Coronary artery (tissue), 2 donors: ENCODE measurements around the gene SOBP.

Experiments
- DNase-seq: peaks from one replicate; pipeline ENCODE4 v3.0.0-alpha.2; 2017; ENCODE audit warnings: low spot score
- H3K27ac ChIP-seq, 2 donors: fragments of 200-600 bp; sonication (generic); one replicate each; pipeline ENCODE4 v1.5.1; 2016 to 2019
- H3K4me3 ChIP-seq: fragments of 200-600 bp; sonication (generic); 2 replicates; pipeline ENCODE4 v1.5.1; 2016; ENCODE audit warnings: mild to moderate bottlenecking, moderate library complexity
- TF ChIP-seq, protein P1 (sequence below): fragments of 200-600 bp; sonication (generic); IDR thresholded peaks from one replicate; pipeline ENCODE4 v1.5.1; 2019; ENCODE audit warnings: antibody characterized with exemption

SOBP gene

DNA sequence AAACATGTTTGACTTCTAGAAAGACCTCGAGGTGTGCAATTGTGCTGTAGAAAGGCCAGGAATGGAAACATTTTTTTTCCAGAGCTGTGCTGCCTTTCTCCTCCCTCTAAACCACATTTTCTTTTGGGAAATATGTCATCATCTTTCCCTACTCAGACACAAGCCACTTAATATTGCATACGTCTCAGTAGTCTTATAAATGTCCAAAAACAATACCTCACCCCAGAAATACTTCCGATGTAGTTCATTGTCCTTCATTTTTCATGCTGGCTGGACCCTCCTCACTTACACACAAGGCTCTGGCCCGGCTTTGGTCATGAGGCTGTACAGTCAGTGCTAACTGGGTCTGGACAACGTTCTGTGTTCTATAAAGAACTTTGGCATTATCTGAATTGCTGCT is 207.8 kb downstream of the SOBP start:
- H3K4me3 ChIP-seq: no peak overlapping the region
- peak overlapping the region in 1 of 2 donors; percentile 50 for H3K27ac ChIP-seq
- no peak for DNase-seq
- TF ChIP-seq, protein P1, sequence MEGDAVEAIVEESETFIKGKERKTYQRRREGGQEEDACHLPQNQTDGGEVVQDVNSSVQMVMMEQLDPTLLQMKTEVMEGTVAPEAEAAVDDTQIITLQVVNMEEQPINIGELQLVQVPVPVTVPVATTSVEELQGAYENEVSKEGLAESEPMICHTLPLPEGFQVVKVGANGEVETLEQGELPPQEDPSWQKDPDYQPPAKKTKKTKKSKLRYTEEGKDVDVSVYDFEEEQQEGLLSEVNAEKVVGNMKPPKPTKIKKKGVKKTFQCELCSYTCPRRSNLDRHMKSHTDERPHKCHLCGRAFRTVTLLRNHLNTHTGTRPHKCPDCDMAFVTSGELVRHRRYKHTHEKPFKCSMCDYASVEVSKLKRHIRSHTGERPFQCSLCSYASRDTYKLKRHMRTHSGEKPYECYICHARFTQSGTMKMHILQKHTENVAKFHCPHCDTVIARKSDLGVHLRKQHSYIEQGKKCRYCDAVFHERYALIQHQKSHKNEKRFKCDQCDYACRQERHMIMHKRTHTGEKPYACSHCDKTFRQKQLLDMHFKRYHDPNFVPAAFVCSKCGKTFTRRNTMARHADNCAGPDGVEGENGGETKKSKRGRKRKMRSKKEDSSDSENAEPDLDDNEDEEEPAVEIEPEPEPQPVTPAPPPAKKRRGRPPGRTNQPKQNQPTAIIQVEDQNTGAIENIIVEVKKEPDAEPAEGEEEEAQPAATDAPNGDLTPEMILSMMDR: no peak

DNA sequence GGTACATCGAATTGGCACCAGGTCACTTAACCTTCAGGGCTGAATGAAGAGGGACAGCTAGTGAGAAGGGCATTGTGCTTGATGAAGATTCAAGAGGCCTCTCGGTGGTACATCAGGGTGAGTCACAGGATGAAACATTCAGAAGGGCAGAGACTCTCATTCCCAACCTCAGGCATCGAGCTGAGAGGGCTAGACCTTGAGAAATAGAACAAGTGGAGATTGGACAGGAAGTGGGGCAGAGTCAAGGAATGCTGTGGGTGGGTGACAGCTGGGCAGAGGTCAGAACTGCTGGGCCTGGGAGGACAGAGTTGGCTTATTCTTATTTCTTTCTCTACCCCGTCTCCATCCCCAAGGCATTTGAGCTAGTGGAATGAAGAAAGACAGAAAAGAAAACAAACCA is 208.2 kb downstream of the SOBP start:
- TF ChIP-seq, protein P1: no peak

DNA sequence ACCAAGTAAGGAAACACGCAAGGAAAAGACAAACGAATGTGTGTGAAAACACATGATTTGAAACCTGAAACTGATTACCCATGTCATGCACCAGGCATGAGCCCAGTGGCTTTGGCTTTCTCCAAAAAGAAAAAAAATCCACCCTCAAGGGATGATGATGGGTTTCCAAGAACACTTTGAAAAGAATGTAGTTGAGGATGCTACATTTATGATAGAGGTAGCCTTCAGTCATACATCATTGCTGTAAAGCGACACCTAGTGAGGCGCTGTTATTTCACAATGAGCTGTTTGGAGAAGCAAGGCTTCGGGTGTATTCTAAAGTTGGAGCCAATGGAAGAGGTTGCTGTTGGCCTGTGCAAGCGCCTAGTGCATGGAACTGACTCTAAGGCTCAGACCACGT is 209.3 kb downstream of the SOBP start:
- no peak for DNase-seq
- Histone ChIP-seq H3K27ac (no peak overlapping the region), H3K4me3 (no peak overlapping the region)
- TF ChIP-seq, protein P1: no peak

More for the DNA sequence above, 208.2 kb downstream of the SOBP start:
- Histone ChIP-seq H3K4me3 (no peak overlapping the region), H3K27ac (peak overlapping the region in 1 of 2 donors; percentile 50)
- no peak for DNase-seq

DNA sequence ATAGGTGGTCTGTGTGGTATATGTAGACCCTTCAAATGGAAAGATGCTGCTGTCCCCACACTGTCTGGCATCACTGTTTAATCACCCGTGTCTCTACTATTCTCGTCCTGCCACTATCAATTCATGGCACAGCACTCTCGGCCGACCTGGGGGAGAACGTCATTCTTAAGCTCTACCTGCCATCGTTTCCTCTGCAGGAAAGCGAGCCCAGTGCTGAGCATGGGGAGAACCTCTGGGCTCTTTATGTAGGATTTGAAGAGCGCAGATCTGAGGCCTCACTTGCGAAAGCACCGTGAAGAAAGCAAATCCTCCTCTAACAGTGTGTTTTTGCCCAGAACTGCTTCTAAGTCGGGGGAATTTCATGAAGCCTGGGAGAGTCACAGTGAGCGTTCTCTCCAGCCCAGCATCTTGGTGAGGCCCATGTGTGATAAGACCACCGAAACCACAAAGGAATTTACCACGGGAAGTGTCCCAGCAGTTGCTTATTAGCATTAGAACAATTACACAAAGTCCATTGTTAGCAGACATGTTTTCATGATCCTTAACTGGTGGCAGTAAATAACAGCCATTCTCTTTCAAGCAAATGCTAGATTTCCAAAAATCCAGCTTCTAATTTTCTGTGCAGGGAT is 209.9 kb downstream of the SOBP start:
- DNase-seq: no peak
- H3K27ac ChIP-seq: no peak overlapping the region
- H3K4me3 ChIP-seq: no peak overlapping the region
- TF ChIP-seq, protein P1: no peak

DNA sequence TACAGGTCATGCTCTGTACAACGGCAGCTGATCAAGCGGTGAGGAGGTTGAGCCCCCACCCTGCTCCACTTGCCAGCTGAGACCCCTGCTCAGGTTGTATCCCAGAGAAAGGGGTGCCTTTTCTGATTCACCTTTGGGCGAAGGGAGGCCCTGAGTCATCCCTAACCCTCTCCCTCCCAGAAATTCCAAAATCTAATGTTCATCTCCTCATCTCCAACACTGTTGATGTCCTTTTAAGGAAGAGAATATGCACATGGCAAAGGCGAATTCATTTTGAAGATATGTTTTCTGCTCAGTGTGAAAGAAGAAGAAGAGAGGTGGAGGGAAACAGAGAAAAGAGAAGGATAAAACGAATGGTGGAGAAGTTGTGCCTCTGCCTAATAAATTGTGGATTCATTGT is 213.7 kb downstream of the SOBP start:
- TF ChIP-seq, protein P1: no peak
- DNase-seq: no peak
- H3K27ac ChIP-seq: no peak overlapping the region

DNA sequence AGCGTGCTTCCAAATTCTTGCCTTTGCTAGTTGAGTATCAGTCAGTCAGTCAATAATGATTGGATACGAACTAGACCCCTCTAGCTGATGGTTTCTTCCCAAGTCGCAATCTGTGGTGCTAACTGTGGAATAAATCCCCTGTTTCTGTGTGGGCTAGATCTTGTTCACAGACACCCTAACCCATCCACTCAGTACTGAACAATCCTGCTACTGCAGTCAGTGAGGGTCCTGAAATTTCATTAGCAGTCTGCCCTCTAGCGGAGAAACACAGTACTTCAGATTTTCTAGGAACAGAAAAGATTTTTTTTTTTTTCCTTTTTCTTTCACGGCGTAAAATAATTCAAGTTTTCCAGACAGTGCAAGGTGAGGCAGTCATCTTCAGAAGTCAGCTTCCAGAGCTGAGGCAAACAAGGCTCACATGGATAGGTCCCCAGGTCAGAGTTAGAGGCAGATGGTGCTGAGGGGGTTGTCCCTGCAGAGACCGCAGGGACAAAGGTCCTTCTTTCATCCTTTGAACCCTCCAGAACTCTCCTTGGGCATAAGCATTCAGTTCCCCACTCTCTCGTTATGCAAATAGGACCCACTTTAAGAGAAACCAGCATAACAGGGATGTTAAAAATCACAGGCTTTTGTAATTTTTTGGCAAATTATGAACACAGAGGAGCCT is 214.6 kb downstream of the SOBP start:
- peak overlapping the region; percentile 39 for H3K4me3 ChIP-seq
- TF ChIP-seq, protein P1: peak; percentile 55
- DNase-seq: no peak
- no peak overlapping the region for H3K27ac ChIP-seq

More for the DNA sequence above, 213.7 kb downstream of the SOBP start:
- H3K4me3 ChIP-seq: no peak overlapping the region

DNA sequence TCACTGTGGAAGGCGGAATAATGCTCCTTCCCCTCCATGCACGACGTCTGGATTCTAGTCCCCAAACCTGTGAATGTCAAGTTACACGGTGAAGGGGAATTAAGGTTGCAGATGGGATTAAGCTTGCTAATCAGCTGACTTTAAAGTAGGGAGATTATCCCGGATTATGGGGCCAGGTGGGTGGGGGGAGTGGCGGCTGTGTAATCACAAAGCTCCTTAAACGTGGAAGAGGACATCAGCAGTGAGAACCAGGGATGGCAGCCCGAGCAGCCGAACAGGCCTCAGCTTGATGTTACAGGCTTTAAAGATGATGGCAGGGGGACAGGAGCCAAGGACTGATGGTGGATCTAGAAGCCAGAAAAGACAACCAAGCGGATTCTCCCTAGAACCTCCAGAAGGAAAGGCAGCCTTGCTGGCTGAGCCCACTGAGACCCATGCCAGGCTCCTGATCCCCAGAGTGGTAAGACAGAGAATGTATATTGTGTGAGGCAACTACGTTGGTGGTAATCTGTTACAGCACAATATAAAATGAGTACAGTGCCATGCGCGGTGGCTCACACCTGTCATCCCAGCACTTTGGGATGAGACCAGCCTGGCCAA is 216.7 kb downstream of the SOBP start:
- TF ChIP-seq, protein P1: no peak
- H3K4me3 ChIP-seq: no peak overlapping the region
- DNase-seq: no peak
- no peak overlapping the region for H3K27ac ChIP-seq
